Thymus (tissue), 14 donors: ENCODE measurements around the gene DUSP14. TPM values are rescaled to one million over a fixed set of nuclear protein-coding genes. Genes with fewer than 3 reads are reported as not detected.
"Not testable (repeated sequence)": the region's sequence is repeated elsewhere in the genome, so short reads cannot be mapped to it uniquely, and the experiment has no call there.

Experiments used
- DNase-seq, 9 donors: peaks; one replicate each; pipeline ENCODE4 v3.0.0-alpha.2; 2013; ENCODE audit warnings: low spot score in 9 of 9, low read depth in 6 of 9, missing footprints in 1 of 9
- H3K27ac ChIP-seq, 2 donors: one replicate each; pipeline ENCODE4 v1.5.1; 2013; ENCODE audit warnings: control low read depth in 1 of 2, low read depth in 1 of 2, low read length in 1 of 2, mild to moderate bottlenecking in 1 of 2, moderate library complexity in 1 of 2
- H3K27me3 ChIP-seq, 2 donors: one replicate each; pipeline ENCODE4 v1.5.1; 2013; ENCODE audit warnings: low read length in 1 of 2; ENCODE audit not compliant: control insufficient read depth in 2 of 2, insufficient read depth in 1 of 2
- H3K36me3 ChIP-seq, 2 donors: one replicate each; pipeline ENCODE4 v1.5.1; 2013; ENCODE audit warnings: low read length in 1 of 2, mild to moderate bottlenecking in 1 of 2, moderate library complexity in 1 of 2; ENCODE audit not compliant: control insufficient read depth in 2 of 2, insufficient read depth in 2 of 2
- H3K4me1 ChIP-seq, 2 donors: one replicate each; pipeline ENCODE4 v1.5.1; 2013; ENCODE audit warnings: low read length in 2 of 2; ENCODE audit not compliant: control insufficient read depth in 2 of 2, insufficient read depth in 2 of 2
- H3K4me3 ChIP-seq, 2 donors: one replicate each; pipeline ENCODE4 v1.5.1; 2013; ENCODE audit warnings: low read length in 2 of 2, control low read depth in 1 of 2, mild to moderate bottlenecking in 1 of 2
- H3K9me3 ChIP-seq, 2 donors: one replicate each; pipeline ENCODE4 v1.5.1; 2013; ENCODE audit warnings: low read length in 1 of 2, mild to moderate bottlenecking in 1 of 2; ENCODE audit not compliant: control insufficient read depth in 2 of 2, insufficient read depth in 1 of 2
- WGBS: extraction: QIAGEN DNeasy Blood & Tissue Kit; methylation state at CpG from one replicate; pipeline ENCODE4 v1.1.7; 2013; 5-methylcytosine and 5-hydroxymethylcytosine counted together
- long read RNA-seq, 10 donors: transcript quantifications; one replicate each; lab custom pipeline, GENCODE V29; 2026
- polyA plus RNA-seq: library from polyadenylated mRNA; stranded (reverse); fragments of 200-250 nt; gene quantifications from one replicate; pipeline ENCODE4 v1.2.3, GENCODE V29; 2013
- total RNA-seq: library from RNA; stranded (reverse); fragments of 120-200 nt; gene quantifications from one replicate; pipeline ENCODE4 v1.2.4, GENCODE V29; 2013
- donor health status: healthy.

DUSP14 gene, protein sequence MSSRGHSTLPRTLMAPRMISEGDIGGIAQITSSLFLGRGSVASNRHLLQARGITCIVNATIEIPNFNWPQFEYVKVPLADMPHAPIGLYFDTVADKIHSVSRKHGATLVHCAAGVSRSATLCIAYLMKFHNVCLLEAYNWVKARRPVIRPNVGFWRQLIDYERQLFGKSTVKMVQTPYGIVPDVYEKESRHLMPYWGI
- 16.2 TPM for total RNA-seq
- 18.4 TPM for polyA plus RNA-seq
- long read RNA-seq, donor 1, result 0 reads
- long read RNA-seq, donor 2, result 0 reads
- long read RNA-seq, donor 3, transcript DUSP14-206 (3 exons, 1,537 nt), result major isoform, 19 of 19 reads
- long read RNA-seq, donor 3, partial matches to known transcripts, result 0 of 19 reads
- long read RNA-seq, donor 3, other reads (novel, unspliced or antisense), result 0 of 19 reads
- long read RNA-seq, donor 4, transcript DUSP14-206 (3 exons, 1,537 nt), result major isoform, 9 of 9 reads
- long read RNA-seq, donor 4, partial matches to known transcripts, result 0 of 9 reads
- long read RNA-seq, donor 4, other reads (novel, unspliced or antisense), result 0 of 9 reads
- long read RNA-seq, donor 5, transcript DUSP14-206 (3 exons, 1,537 nt), result major isoform, 19 of 20 reads
- long read RNA-seq, donor 5, partial matches to known transcripts, result 0 of 20 reads
- long read RNA-seq, donor 5, other reads (novel, unspliced or antisense), result 0 of 20 reads
- long read RNA-seq, donor 6, transcript DUSP14-206 (3 exons, 1,537 nt), result major isoform, 16 of 16 reads
- long read RNA-seq, donor 6, partial matches to known transcripts, result 0 of 16 reads
- long read RNA-seq, donor 6, other reads (novel, unspliced or antisense), result 0 of 16 reads
- long read RNA-seq, donor 7, transcript DUSP14-206 (3 exons, 1,537 nt), result major isoform, 18 of 36 reads
- long read RNA-seq, donor 7, partial matches to known transcripts, result 18 of 36 reads
- long read RNA-seq, donor 7, other reads (novel, unspliced or antisense), result 0 of 36 reads
- long read RNA-seq, donor 8, transcript DUSP14-206 (3 exons, 1,537 nt), result major isoform, 6 of 6 reads
- long read RNA-seq, donor 8, partial matches to known transcripts, result 0 of 6 reads
- long read RNA-seq, donor 8, other reads (novel, unspliced or antisense), result 0 of 6 reads
- long read RNA-seq, donor 9, transcript DUSP14-206 (3 exons, 1,537 nt), result major isoform, 7 of 7 reads
- long read RNA-seq, donor 9, partial matches to known transcripts, result 0 of 7 reads
- long read RNA-seq, donor 9, other reads (novel, unspliced or antisense), result 0 of 7 reads
- long read RNA-seq, donor 10, transcript DUSP14-206 (3 exons, 1,537 nt), result major isoform, 5 of 5 reads
- long read RNA-seq, donor 10, partial matches to known transcripts, result 0 of 5 reads
- long read RNA-seq, donor 10, other reads (novel, unspliced or antisense), result 0 of 5 reads

DNA sequence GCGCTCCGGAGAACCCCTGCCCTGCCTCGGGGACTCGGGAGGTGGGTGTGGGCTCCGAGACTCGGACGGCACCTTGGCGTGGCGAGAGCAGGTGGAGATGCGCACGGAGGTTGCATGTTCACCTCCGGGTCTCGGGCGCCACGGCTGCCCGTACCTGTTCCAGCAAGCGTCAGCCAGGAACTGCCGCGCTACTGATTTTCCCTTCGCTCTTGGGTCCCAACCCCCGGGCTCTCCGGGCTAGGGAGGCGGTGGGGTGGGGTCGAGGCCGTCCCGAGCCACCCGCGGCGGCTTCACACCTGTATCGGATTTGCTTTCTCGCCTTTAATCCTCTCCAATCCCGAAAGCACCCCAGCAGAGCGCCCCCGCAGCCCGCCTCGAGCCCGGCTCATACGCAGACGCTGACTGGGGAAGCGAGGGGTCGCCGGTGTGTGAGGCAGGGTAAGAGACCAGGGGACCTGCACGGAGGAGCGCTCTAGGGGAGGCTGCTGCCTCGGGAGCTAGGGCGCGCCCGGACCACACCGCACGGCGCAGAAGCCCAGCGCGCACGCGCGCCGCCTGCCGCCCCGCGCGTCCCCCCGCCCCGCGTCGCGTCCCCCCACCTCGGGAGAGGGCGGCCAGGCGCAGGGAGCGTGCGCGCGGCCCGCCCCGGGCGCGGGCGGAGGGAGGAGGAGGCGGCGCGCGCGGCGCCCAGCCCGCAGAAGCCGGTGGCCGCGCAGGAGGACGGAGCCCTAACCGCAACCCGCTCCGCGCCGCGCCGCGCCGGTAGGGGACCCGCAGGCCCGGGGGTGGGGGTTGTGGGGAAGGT is at the start of gene DUSP14:
TSS of gene DUSP14 (plus strand) at position 695 of the 805 bp plus-strand sequence. CDS start 22,382 bp downstream, outside the sequence.
- peaks cover 8 to 19% of the 10 kb centered on the region in 2 donors for H3K27me3 ChIP-seq
- H3K27ac ChIP-seq, result peak within 1 kb of the TSS; percentile 78 to 95
- under 1% methylated on average over 99 of the region's 100 CpGs for WGBS
- no peaks in the 10 kb centered on the region for H3K36me3 ChIP-seq
- peak; percentile 24 to 88 (median 70) for DNase-seq
- no peaks in the 10 kb centered on the region for H3K9me3 ChIP-seq
- H3K4me1 ChIP-seq, result peaks cover 4 to 22% of the 10 kb centered on the region in 2 donors
- peak within 1 kb of the TSS; percentile 62 to 78 for H3K4me3 ChIP-seq

DNA sequence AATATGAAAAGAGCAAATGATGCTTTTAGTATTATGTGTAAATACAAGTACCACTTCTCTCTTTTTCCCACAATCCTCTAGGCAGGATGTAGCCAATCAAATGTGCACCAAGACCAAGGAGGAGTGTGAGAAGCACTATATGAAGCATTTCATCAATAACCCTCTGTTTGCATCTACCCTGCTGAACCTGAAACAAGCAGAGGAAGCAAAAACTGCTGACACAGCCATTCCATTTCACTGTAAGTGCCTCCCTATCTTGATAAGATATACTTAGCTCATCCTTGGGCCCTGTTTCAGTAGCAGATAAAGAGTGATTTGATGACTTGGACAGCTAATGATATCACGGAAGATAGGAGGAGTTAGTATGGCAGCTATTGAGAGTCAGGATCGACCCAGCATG is 49.3 kb upstream of the DUSP14 start:
- Histone ChIP-seq H3K4me1 (no peaks in the 10 kb centered on the region), H3K4me3 (no peak overlapping the region), H3K27me3 (no peaks in the 10 kb centered on the region), H3K36me3 (peaks cover 31 to 54% of the 10 kb centered on the region in 2 donors), H3K9me3 (no peaks in the 10 kb centered on the region), H3K27ac (no peak overlapping the region)
- 98% methylated on average over 2 of the region's 2 CpGs for WGBS
- DNase-seq, result no peak

DNA sequence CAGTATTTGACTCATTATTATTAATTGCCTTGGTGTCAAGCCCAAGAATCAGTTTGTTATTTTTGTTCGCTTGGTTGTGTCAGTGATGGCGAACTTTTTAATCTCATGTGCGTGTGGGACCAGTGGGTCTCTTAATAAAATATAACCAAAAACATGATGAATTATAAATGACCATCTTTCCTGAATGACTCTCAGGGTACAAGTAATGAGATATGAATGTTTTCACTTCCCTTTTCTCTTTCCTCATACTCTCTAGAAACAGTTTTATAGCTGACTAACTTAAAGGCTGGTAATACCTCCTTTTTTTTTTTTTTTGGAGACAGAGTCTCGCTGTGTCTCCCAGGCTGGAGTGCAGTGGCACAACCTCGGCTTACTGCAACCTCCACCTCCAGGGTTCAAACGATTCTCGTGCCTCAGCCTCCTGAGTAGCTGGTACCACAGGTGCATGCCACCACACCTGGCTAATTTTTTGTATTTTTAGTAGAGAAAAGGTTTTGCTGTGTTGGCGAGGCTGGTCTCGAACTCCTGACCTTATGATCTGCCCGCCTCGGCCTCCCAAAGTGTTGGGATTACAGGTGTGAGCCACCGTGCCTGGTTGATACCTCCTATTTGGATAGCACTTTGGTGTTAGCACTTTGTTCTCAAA is 48.2 kb upstream of the DUSP14 start:
- H3K4me1 ChIP-seq, H3K27ac ChIP-seq, DNase-seq, H3K4me3 ChIP-seq, H3K27me3 ChIP-seq, H3K9me3 ChIP-seq: not testable (repeated sequence)
- peaks cover 28 to 61% of the 10 kb centered on the region in 2 donors for H3K36me3 ChIP-seq
- WGBS, result 98% methylated on average over 12 of the region's 12 CpGs

DNA sequence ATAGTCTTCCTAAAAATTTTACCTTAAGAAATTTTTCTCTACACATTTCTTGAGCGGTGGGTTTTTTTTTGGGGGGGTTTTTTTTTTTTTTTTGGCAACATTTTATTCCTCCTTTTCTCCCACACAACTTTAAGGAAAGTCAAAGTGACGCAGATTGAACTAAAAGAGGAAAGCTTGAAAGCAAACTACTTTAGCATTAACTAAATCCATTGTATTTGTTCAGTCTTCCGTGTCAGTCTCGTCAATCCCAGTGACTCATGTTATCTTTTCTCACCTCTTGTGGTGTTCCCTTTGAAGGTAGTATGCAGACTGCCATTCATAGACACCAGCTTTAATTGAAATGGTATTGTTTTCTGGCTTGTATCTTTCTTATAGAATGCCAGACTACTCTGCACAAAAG is 43.7 kb upstream of the DUSP14 start:
- Histone ChIP-seq H3K4me3 (no peak overlapping the region), H3K36me3 (peaks cover 31 to 59% of the 10 kb centered on the region in 2 donors), H3K27ac (no peak overlapping the region), H3K4me1 (no peaks in the 10 kb centered on the region), H3K27me3 (no peaks in the 10 kb centered on the region), H3K9me3 (no peaks in the 10 kb centered on the region)
- WGBS, result 96% methylated on average over 4 of the region's 4 CpGs
- peak in 1 of 9 donors; percentile 6 for DNase-seq

DNA sequence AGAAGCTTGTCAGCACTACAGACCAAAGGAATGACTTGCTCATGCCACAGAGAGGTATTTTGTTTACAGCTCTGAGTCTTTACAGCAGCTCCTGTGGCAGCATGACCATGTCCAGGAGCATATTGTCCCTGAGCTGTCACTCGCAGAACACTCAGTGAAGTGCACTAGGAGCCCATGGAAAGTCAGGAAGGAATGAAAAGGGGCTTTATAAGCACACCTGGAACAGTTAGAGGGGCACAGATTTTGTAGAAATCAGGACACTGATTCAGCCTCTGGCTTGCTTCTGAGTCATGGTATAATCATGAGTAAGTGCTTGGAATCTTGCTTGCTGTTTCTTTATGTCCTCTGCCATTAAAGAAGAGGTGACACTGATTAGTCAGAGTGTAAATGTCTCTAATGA is 42.0 kb upstream of the DUSP14 start:
- H3K27ac ChIP-seq, result no peak overlapping the region
- H3K9me3 ChIP-seq, result no peaks in the 10 kb centered on the region
- no peaks in the 10 kb centered on the region for H3K27me3 ChIP-seq
- 98% methylated on average over 1 of the region's 1 CpG for WGBS
- no peak for DNase-seq
- H3K36me3 ChIP-seq, result peaks cover 25 to 58% of the 10 kb centered on the region in 2 donors
- no peaks in the 10 kb centered on the region for H3K4me1 ChIP-seq
- H3K4me3 ChIP-seq, result no peak overlapping the region

DNA sequence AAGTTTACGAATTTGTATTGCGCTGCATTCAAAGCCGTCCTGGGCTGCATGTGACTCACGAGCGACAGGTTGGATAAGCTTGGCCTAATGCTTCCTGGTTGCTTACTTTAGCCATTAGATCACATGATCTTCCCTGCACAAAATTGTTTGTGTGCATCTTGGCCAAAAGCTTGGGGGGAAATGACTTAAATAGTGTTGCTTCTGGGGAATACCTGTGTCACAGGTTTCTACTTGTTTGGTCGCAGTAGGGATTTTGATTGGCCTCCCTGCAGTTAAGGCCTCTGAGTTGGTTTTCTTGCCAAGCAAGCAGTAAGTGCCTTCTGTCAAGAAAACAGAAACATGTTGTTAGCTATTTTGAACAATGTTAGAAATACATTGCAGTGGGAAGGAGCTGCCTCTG is 39.6 kb upstream of the DUSP14 start:
- H3K9me3 ChIP-seq, result no peaks in the 10 kb centered on the region
- H3K27ac ChIP-seq, result peak overlapping the region; percentile 52 to 71
- WGBS, result 91% methylated on average over 6 of the region's 6 CpGs
- peak in 3 of 9 donors; percentile 1 to 26 (median 3) for DNase-seq
- H3K36me3 ChIP-seq, result peaks cover 17 to 43% of the 10 kb centered on the region in 2 donors
- no peaks in the 10 kb centered on the region for H3K27me3 ChIP-seq
- no peaks in the 10 kb centered on the region for H3K4me1 ChIP-seq
- H3K4me3 ChIP-seq, result no peak overlapping the region

DNA sequence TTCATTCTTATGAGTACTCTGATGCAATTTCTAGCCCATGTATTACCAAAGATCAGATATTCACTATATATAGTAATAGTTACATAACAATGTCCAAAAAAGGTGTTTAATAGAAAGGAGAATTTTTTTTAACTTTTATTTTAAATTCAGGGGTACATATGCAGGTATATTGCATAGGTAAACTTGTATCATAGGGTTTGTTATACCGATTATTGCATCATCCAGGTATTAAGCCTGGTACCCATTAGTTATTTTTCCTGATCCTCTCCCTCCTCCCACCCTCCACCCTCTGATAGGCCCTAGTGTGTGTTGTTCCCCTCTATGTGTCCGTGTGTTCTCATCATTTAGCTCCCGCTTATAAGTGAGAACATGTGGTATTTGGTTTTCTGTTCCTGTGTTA is 31.9 kb upstream of the DUSP14 start:
- H3K27me3 ChIP-seq, H3K27ac ChIP-seq, H3K9me3 ChIP-seq, H3K4me3 ChIP-seq, H3K4me1 ChIP-seq, DNase-seq: not testable (repeated sequence)
- peaks cover 6 to 18% of the 10 kb centered on the region in 2 donors for H3K36me3 ChIP-seq
- WGBS, result 63% methylated on average over 3 of the region's 3 CpGs

DNA sequence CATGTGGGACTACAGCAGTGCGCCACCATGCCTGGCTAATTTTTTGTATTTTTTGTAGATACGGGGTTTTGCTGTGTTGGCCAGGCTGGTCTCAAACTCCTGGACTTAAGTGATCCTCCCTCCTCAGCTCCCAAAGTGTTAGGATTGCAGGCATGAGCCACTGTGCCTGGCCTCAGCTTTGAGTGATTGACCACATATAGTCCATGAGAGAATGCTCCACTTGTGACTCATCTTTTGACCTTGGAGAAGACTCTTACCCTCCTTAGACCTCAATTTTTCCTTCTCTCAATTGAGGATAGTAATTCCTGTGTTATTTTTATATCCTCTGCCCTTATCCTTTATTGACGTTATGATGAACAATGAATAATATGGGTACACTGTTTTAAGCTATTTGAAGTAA is 30.9 kb upstream of the DUSP14 start:
- H3K4me1 ChIP-seq, result no peaks in the 10 kb centered on the region
- H3K27ac ChIP-seq, result no peak overlapping the region
- H3K27me3 ChIP-seq, result no peaks in the 10 kb centered on the region
- peaks cover 9 to 17% of the 10 kb centered on the region in 2 donors for H3K36me3 ChIP-seq
- H3K4me3 ChIP-seq, result no peak overlapping the region
- WGBS, result 98% methylated on average over 3 of the region's 3 CpGs
- no peaks in the 10 kb centered on the region for H3K9me3 ChIP-seq
- no peak for DNase-seq
